Medulla oblongata (tissue), 1 donor: ENCODE results near the gene AMT.

Source experiments
- DNase-seq: peaks from one replicate; pipeline ENCODE4 v3.0.0-alpha.2; 2015; ENCODE audit errors: extremely low spot score

Gene AMT

GRCh38 chr3:49422379-49423248 is at the start of gene AMT:
Gene AMT, minus strand, starts transcription at chr3:49422473. Its CDS starts 23 bp downstream, at chr3:49422450.
- peak; percentile 31 for DNase-seq

GRCh38 chr3:49470714-49471420 is 48.6 kb upstream of the AMT start:
- no peak for DNase-seq

- peak; percentile 98 for DNase-seq
Measured at GRCh38 chr3:49469936-49470713, 47.9 kb upstream of the AMT start, which contains the start of gene DAG1. Gene DAG1, plus strand, starts transcription at chr3:49470267. Its CDS starts 40,268 bp downstream, at chr3:49510535.

GRCh38 chr3:49469037-49469935 is 47.0 kb upstream of the AMT start:
- DNase-seq = no peak

- no peak for DNase-seq
Measured at GRCh38 chr3:49466085-49466484, 43.8 kb upstream of the AMT start.

GRCh38 chr3:49465270-49466034 is 43.2 kb upstream of the AMT start:
- DNase-seq = peak; percentile 46

- DNase-seq = no peak
Measured at GRCh38 chr3:49462222-49462621, 39.9 kb upstream of the AMT start.

GRCh38 chr3:49461443-49462171 is 39.3 kb upstream of the AMT start:
- DNase-seq = no peak

- no peak for DNase-seq
Measured at GRCh38 chr3:49460956-49461355, 38.7 kb upstream of the AMT start.

GRCh38 chr3:49460188-49460890 is 38.1 kb upstream of the AMT start:
- no peak for DNase-seq

GRCh38 chr3:49456466-49456865 is 34.2 kb upstream of the AMT start:
- DNase-seq = no peak

- no peak for DNase-seq
Measured at GRCh38 chr3:49454898-49455681, 32.8 kb upstream of the AMT start.

GRCh38 chr3:49454458-49454857 is 32.2 kb upstream of the AMT start:
- no peak for DNase-seq

- no peak for DNase-seq
Measured at GRCh38 chr3:49453621-49454020, 31.3 kb upstream of the AMT start.

GRCh38 chr3:49445391-49445790 is 23.1 kb upstream of the AMT start:
- no peak for DNase-seq

- DNase-seq = no peak
Measured at GRCh38 chr3:49434731-49435130, 12.5 kb upstream of the AMT start.

GRCh38 chr3:49428752-49429080 is 6.4 kb upstream of the AMT start:
- peak; percentile 14 for DNase-seq

- DNase-seq = no peak
Measured at GRCh38 chr3:49427586-49427985, 5.3 kb upstream of the AMT start.
